Peyer's patch (tissue), 4 donors: ENCODE results near the gene DOCK11.

Experiments
- CTCF ChIP-seq, 6 experiments: fragments of 450-650 bp in 4 of 6; fragments of 200-600 bp in 2 of 6; sonication (generic) in 1 of 6; IDR thresholded peaks; one replicate each; pipeline ENCODE4 v1.5.1; 2017 to 2019; ENCODE audit warnings: antibody characterized with exemption in 6 of 6, mild to moderate bottlenecking in 3 of 6, moderate library complexity in 1 of 6
- POLR2A ChIP-seq, 2 donors: fragments of 450-650 bp; IDR thresholded peaks; one replicate each; pipeline ENCODE4 v1.5.1; 2017; ENCODE audit warnings: antibody characterized with exemption in 2 of 2, mild to moderate bottlenecking in 2 of 2, moderate library complexity in 2 of 2

DNA sequence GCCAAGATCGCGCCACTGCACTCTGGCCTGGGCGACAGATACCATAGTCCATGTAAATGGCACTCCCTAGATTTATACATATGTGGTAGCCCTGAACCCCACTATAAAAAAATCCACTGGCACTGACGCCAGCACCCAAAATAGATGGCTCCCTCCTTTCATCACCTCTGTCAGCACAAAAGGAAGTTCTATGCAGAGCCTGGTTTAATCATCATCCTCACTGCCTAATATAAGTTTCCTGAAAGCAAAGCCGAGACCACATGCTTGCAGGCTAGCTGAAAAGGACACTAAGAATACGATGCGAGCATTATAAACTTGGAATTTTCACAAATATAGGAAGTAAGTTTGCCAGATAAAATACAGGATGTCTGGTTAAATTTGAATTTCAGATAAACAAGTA is 27.5 kb upstream of the DOCK11 start:
- TF ChIP-seq CTCF (IDR thresholded peaks at IDR 0.05) (no peak), POLR2A (IDR thresholded peaks at IDR 0.05) (no peak)
